GM18502 (cell line): ENCODE measurements around the gene ARHGEF39.
A peak's percentile ranks its signal among the peaks of the same experiment; 100 is the strongest.
"Not testable (repeated sequence)": the region's sequence is repeated elsewhere in the genome, so short reads cannot be mapped to it uniquely, and the experiment has no call there.

Experiments used
- ATAC-seq: cut with Tn5 transposase; IDR thresholded peaks from one replicate; pipeline ENCODE4 v1.9.1; 2021; ENCODE audit warnings: mild to moderate bottlenecking; ENCODE audit not compliant: unreplicated experiment, poor library complexity

Gene ARHGEF39

DNA sequence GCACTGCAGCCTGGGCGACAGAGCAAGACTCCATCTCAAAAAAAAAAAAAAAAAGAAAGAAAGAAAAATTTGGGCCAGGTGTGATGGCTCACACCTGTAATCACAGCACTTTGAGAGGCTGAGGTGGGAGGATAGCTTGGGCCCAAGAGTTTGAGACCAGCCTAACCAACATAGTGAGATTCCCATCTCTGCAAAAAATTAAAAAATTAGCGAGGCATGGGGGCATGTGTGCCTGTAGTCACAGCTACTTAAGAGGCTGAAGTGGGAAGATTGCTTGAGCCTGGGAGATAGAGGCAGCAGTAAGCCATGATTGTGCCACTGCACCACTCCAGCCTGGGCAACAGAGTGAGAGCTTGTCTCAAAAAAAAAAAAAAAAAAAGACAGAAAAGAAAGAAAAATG, 11.4 kb downstream of the ARHGEF39 start:
- no peak for ATAC-seq

DNA sequence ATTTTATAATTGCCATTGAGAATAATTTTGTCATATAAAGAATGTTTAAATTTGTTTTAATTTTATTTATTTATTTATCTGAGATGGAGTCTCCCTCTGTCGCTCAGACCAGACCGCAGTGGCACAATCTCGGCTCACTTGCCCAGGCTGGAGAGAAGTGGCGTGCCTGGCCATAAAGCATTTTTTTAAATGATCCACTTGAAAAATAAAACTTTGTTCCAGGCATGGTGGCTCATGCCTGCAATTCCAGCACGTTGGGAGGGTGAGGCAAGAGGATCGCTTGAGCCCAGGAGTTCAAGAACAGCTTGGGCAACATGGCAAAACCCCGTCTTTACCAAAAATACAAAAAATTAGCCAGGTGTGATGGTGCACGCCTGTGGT, 12.2 kb downstream of the ARHGEF39 start:
- ATAC-seq: no peak

DNA sequence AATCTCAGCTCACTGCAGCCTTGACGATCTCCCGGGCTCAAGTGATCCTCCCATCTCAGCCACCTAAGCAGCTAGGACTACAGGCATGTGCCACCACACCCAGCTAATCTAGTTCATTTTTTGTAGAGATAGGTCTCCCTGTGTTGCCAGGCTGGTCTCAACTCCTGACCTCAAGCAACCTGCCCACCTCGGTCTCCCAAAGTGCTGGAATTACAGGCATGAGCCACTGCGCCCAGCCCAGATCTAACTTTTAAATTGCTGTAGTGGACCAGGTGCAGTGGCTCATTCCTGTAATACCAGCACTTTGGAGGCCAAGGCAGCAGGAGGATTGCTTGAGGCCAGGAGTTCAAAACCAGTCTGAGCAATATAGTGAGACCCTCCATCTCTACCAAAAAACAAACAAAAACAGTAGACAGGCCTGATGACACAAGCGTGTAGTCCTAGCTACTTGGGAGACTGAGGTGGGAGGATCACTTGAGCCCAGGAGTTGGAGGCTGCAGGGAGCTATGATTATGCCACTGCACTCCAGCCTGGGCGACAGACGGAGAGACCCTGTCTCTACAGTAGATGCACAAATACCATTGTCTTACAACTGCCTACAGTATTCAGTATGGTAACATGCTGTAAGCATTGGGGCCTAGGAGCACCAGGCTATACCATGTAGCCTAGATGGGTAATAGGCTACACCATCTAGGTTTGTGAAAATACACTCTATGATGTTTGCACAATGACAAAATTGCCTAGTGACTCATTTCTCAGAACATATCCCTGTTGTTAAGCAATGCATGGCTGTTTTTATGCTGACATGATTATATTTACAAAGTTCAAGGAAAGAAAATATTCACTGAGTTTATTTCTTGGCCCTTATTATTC, 12.8 kb downstream of the ARHGEF39 start:
- no peak for ATAC-seq

DNA sequence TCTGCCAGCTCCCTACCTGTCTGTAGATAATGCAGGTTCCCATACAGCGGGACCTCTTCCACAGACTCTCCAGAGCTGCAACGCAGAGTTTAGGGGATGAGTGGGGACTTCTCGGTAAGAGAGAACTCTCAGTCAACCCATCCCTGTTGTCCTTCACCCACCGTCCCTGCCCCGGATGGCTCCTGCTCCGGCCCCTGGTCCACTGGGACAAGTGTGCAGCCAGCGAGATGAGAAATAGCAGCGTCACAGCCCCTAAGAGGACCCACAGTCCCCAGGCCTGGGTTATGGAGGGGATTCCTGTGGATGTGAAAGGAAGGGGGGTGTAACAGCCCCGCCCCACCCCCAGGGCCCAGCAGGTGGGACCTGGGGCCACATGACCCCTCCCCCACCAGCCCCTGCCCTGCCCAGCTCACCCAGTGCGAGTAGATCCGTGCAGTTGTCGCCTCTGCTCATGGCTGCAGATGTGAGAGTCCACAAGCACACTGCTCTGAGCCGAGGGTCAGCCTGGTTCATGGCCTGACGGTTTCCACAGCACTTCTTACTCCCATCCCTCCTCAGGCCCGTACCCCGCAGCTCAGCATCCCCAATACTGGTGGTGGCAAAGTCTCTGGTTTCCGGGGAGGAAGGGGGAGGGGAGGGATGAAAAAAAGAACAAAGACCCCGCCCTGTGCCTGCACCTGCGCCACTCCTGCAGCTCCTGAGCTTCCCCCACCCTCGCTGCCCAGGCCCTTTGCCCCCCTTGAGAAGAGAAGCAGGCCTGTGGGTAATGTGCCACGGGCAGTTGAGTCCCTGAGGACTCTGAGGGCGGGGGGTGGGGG, 14.4 kb downstream of the ARHGEF39 start, which contains the start of gene SIT1:
Gene SIT1, minus strand, starts transcription at position 591 of the 818 bp plus-strand sequence. Its CDS starts 78 bp downstream, at position 513.
- ATAC-seq: no peak

DNA sequence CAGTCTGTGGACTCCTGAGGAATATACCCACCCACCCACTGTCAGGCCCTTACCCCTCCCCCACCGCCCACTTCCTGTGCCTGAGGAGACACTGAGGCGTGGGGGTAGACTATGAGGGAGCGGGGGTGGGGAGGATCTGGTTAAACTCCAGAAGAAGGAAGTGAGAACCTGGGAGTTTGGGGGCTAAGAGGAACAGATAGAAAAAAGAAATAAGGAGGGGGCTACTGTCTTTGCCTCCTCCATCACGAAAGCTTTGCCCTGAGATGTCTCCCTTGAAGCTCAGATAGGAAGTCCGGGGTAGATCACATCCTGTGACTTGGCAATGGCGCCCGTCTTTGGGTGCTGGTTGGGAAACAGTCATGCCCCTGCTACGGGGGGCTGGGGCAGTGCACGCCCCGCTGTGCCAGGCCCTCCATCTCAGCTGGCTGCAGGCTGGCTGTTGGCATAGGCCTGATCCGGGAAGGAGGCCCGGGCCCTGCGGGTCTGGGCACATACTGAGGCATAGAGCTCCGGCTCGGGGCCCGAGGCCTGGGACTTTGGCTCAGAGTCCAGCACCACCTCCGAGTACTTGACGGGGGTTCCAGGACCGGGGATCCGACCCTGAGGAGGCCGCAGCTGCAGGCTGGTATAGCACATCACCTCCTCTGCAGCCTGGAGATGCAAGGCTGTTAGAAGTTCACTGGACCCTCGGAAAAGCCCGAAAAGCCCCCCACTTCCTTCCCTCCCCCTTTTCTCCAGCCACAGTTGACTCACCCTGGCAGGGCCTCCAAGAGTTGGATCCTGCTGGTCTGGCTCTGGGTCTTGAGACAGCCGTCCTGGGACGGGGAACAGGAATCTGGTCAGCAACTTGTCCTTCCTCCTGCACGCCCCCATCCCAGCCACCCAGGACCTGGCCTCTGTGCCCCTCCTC, 15.3 kb downstream of the ARHGEF39 start:
- no peak for ATAC-seq

DNA sequence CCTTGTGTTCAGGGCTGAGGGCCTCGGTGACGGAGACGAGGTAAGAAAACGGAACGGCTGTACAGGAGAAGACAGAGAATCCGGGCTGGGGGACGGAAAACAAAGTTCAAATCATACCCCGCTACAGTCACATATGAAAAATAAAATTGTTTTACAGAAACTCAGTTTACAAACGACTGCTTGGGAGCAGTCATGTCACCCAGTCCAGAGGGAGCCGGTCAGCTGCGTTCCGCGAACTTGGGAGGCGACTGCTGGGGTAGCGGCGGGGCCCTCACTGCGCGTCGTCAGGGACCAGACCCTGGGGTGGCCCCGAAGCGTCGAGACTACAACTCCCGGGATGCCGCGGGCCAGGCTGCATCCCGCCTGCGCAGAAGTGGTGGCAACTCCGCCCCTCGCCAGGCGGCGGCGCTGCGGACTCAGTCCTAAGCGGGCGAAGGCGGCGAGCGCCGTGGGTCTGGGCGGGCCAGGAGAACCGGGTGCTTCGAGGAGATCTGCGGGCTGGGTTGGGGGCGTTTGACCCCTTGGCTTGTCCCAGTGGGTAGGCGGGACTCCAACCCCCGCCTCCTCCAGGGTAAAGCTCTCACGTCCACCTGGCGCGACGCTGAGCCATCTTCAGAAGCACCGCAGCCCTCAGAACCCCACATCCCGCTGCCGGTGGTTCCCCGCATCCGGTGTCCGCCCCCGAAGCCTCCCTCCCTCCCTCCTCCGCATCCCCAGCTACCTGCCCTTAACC, 18.3 kb downstream of the ARHGEF39 start:
- peak; percentile 79 for ATAC-seq

DNA sequence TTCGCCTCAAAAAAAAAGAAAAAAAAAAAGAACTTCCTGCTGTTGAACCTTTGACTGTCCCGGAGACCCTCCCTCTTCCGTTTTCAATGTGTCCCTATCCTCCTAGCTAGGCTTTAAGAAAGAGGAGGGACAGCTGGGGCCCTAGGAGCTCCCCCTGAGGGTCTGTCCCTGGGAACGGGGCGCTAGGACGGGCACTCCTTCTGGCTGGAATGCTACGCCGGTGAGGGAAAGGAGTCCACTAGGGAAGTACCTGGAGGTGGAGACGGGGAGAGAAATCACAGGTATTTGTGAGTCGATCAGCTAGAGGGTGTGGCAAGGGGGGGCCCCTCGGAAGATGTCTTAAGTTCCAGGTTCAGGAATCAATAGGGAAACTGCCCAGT, 18.9 kb downstream of the ARHGEF39 start:
- no peak for ATAC-seq

DNA sequence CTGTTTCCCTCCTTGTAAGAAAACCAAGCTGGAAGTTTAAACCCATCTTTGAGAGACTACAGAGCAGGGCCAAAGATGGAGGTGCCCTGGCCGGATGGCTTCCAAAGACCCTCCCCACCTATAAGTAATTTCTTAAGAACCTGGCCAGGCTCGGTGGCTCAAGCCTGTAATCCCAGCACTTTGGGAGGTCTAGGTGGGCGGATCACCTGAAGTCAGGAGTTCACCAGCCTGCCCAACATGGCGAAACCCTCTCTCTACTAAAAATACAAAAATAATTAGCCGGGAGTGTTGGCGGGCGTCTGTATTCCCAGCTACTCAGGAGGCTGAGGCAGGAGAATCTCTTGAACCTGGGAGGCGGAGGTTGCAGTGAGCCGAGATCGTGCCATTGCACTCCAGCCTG, 19.3 kb downstream of the ARHGEF39 start:
- not testable (repeated sequence) for ATAC-seq

DNA sequence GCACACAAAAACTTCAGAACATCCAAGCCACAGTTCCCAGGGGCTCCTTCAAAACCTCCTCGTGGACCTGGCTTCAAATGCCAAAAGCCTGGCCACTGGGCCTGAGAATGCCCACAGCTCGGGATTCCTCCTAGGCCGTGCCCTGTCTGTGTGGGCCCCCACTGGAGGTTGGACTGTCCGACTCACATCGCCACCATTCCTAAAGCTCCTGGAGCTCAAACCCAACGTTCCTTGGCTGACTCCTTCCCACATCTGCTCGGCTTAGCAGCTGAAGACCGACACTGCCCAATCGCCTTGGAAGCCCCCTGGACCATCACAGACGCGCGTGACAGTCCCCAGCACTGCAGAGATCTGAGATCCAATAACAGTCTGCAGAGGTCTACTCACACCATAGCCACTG, 21.9 kb downstream of the ARHGEF39 start:
- ATAC-seq: no peak

DNA sequence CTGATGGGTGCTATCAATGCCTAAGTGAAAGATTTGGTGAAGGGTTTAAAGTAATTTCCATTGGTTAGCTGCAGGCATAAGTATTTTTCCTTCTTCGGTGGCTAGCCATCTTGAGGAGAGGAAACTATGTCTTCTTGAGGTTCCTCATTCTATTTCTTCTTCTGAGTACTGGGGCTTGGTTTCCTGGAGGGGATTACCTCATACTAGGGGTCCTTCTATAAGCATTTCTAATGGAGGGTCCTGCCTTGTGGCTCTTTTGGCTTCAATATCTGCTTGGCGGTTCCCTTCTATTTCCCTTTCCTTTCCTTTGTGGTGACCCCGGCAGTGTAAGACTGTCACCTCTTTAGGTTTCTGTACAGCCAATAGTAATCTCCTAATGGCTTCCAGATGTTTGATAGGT, 23.5 kb downstream of the ARHGEF39 start:
- ATAC-seq: not testable (repeated sequence)

DNA sequence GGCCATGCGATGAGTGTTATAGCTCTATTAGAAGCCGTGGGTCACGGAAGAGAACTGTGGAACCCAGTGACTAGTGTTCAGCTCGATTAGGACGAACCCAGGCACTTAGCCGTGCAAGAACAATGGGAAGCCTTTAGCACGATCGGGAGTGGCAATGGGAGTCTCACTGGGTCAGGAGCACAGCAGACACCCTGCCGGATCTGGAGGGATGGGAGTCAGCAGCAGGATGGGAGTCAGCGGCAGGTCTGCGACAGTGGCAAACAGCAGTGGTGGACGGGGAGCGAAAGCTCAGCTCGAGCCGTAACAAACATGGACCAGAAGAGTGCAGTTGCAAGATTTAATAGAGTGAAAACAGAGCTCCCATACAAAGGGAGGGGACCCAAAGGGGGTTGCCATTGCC, 24.6 kb downstream of the ARHGEF39 start:
- not testable (repeated sequence) for ATAC-seq

DNA sequence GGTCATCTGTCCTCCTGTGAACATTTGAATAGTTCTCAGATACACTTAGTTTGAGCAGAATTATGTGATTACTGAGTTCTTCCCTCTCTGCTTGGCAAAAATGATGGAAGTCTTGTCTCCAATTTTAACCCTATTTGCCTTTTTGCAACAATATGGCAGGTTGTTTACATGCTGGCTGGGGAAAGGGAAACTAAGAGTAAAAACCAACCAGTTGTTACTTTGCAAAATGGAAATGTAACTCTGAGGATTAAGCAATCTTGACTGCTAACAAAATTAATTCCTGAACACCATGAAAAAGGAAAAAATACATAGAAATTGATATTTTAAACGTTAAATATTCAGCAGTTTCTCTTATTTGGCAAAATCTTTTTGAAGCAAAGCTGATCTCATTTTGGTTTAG, 25.4 kb downstream of the ARHGEF39 start:
- ATAC-seq: no peak

DNA sequence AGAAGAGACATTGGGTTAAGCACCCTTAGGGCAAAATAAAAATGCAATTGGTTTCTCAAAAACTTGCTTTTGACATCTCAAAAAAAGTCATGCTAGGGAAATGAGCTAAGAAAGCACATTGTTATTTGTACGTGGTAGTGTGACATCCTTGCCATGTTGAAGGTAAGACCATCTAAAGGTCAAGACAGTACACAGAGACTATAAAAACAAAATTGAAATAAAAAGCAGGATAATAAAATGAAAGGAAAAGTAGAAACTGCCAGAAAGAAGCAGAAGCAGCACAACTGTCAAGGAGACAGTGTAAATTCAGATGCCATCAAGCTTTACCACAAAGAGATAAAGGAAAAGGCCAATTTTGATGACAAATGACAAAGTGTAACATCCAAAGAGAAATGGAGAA, 25.8 kb downstream of the ARHGEF39 start:
- ATAC-seq: not testable (repeated sequence)

DNA sequence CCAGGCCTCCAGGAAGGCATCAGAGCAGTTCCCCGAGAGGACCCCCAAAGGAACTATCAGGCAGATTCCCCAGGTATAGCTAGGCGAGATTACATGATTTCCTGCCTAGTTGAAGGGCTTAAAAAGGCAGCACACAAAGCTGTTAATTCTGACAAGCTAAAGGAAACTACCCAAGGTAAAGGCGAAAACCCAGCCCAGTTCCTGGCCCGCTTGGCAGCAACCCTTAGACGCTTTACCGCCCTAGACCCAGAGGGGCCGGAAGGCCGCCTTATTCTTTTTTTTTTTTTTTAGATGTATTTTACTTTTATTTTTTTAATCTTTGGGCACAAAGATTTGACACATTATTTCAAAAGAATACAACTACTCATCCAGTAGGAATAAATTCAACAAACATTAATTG, 26.2 kb downstream of the ARHGEF39 start:
- not testable (repeated sequence) for ATAC-seq

DNA sequence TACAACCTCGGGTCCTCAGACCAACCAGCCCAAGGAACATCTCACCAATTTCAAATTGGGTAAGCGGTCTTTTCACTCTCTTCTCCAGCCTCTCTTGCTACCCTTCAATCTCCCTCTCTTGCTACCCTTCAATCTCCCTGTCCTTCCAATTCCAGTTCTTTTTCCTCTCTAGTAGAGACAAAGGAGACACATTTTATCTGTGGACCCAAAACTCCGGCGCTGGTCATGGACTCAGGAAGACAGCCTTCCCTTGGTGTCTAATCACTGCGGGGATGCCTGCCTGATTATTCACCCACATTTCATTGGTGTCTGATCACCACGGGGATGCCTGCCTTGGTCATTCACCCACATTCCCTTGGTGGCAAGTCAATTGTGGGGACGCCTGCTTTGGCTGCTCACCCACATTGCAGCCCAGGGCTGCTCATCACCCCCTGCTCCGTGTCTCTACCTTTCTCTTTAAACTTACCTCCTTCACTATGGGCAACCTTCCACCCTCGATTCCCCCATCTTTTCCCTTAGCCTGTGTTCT, 27.5 kb downstream of the ARHGEF39 start:
- not testable (repeated sequence) for ATAC-seq

DNA sequence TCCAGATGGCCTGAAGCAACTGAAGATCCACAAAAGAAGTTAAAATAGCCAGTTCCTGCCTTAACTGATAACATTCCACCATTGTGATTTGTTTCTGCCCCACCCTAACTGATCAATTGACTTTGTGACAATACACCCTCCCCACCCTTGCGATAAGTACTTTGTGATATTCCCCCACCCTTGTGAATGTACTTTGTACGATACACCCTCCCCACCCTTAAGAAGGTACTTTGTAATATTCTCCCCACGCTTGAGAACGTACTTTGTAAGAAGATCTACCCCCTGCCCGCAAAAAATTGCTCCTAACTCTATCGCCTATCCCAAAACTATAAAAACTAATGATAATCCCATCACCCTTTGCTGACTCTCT, 28.1 kb downstream of the ARHGEF39 start:
- ATAC-seq: not testable (repeated sequence)

DNA sequence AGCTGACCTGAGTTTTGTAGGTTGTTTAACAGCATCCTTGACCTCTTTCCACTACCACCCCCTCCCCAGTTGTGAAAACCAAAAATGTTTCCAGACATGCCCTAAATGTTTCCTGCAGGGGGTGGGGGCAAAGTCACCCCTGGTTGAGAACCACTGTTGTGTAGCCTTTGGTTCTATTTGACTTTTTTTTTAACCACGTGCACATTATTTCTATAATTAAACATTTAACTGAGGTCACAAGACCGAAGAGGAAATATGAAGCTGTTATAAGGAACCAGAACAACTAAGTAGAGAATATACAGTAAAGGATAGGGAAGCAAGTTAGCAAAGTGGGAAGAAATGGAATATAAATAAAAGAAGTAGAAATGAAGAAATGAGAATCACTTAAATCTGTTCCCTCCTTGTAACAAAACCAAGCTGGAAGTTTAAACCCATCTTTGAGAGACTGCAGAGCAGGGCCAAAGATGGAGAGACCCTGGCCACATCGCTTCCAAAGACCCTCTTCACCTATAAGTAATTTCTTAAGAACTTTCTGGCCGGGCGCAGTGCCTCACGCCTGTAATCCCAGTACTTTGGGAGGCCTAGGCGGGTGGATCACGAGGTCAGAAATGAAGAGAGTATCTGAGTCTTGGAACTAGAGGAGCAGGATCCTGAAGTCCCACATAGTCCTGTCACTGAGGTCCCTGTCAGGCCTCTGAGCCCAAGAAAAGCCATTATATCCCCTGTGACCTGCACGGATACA, 28.7 kb downstream of the ARHGEF39 start:
- no peak for ATAC-seq

DNA sequence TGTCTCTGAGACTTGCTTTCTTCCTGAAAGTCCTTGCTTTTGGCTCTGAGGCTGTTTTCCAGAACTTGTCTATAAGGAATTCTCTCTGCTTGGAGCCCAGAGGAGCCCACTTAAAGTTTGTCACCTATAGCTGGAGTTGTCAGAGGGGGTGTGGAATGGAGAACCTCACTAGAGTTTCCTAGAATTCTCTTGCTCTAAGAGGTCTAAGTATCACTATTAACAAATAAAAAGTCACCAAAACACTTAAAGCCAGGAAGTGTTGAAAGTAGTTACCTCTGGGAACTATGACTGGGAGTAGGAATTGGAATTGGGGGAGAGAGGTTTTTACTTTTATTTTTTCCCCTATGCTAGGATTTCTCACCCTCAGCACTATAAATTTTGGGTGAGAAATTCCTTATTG, 29.3 kb downstream of the ARHGEF39 start:
- ATAC-seq: no peak

DNA sequence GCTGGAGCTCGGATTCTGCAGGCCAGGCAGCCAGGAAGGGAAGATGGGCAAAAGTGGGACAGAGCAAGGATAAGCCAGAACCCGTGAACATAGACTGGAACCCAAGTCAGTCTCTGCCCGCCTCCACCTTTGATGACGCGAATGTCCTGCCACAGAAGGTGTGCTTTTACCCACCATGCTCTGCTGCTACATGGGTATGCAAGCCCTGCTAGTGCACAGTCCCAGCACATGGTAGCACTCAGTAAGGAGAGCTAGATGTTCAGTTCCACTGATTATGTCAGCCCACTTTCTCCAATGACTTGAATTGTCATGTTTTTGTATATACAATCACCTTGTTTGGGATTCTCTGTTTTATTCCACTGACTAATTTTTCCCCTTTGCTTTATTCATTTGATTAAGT, 35.4 kb downstream of the ARHGEF39 start:
- no peak for ATAC-seq
